ENCODE measurements around the gene YLPM1.

YLPM1 gene

DNA sequence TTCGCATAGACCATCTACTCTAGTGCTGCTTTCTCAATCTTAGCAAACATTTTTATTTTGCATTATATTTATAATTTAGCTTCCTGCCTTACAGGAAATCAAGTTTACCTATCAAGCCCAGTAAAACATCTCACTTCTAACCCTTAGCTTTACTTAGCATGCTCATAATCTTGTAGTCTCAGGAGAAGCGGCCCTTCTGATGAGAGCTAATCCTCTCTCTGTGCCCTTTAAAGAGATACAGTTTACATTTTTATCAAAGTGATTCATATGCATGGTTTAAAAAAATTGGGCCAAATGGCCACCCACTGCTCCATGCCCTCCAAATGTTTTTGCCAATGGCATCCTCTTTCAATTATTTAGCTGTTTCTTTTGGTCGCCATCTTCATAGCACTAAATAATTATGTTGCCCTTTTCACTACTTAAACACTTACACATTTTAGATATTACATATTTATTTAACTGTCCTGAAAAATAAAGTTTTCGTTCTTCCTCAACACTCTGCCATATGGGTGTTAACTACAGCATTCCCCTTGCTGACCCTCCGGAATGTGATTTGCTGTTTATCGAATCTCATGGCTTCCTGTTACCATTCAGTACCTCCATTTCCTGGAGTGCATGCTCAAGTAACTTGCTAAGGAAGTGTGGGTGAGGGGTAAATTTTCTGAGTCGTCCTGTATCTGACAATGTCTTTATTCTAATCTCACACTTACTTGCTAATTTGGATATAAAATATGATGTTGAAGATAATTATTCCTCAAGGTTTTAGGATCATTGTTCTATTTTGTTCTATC lies 29.3 kb downstream of the YLPM1 start:
- DNase-seq = no peak

- DNase-seq = no peak
Observed at GRCh38 chr14:74793506-74794155, 30.5 kb downstream of the YLPM1 start.

- DNase-seq = no peak
Observed at GRCh38 chr14:74794947-74795346, 31.8 kb downstream of the YLPM1 start.

DNA sequence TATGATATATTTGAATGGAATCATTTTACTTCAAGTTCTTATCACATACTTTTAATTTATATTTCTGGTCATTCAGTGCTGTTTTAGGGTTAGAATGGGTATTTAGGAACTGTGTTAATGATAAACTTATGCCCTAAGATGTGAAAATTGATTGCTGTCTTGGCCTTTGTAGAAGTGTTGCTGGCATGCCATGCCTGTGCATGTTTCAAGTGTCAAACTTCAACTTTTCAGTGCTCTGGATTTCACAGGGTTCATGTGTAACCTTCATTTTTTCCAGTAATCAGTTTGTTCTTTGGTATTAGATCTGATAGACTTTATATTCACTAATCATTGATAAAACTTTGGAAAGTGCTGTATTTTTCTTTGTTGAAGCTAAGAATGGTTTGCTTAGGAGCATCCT lies 36.6 kb downstream of the YLPM1 start:
- DNase-seq = no peak

GRCh38 chr14:74800780-74801179 lies 37.7 kb downstream of the YLPM1 start:
- DNase-seq = no peak

DNA sequence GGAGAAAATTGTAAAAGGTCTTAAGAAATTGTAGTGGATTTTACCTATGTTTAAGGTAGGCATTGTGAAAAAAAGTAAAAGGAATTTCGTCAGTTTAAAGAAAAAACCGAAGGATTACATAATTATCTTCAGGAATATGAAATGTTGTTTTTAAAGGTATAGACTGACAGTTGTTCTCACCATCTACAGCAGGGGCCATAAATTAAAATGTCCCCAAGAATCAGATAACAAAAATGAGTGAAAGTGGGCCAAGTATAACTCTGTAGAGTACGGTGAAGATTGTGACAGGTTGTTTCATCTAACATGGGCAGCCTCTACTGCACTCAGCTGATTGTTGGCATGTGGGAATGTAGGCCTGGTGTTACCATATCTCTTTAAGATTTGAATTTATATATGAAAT lies 38.3 kb downstream of the YLPM1 start:
- DNase-seq = no peak

GRCh38 chr14:74804219-74804825 lies 41.2 kb downstream of the YLPM1 start:
- DNase-seq = peak; percentile 46

GRCh38 chr14:74807853-74808545 lies 44.9 kb downstream of the YLPM1 start:
- DNase-seq = no peak

GRCh38 chr14:74816124-74816523 lies 53.0 kb downstream of the YLPM1 start:
- no peak for DNase-seq

GRCh38 chr14:74820288-74820687 lies 57.2 kb downstream of the YLPM1 start:
- no peak for DNase-seq

DNA sequence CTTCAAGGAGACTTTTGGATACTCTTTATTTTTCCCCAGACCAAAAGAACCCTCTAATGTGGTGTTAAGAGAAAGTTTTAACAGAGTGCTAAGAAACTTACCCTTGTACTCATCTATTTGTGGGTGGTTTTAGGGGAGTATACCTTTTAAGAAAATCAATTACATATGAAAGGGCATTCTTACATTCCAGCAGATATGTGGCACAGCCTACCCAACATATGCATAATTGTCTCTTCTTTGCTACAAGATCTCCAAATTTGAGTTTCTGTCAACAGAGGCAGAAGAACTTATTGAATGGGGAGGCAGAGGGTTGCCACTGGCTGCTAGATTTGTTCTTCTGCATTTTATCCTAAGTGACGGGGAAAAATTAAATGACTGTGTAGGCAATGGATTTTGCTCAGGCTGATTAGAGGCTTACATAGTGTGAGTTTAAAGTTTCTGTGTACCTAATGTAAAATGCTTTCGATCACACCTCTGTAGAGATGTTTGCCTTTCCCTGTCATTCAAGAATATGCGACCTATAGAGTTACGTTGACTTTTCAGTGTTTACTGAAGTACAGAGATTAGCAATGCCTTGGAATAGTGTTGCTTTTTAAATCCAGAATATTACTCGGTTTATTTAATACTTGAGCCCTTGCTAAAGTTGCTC lies 58.3 kb downstream of the YLPM1 start:
- no peak for DNase-seq

- DNase-seq = no peak
Observed at GRCh38 chr14:74824997-74825396, 61.9 kb downstream of the YLPM1 start.

DNA sequence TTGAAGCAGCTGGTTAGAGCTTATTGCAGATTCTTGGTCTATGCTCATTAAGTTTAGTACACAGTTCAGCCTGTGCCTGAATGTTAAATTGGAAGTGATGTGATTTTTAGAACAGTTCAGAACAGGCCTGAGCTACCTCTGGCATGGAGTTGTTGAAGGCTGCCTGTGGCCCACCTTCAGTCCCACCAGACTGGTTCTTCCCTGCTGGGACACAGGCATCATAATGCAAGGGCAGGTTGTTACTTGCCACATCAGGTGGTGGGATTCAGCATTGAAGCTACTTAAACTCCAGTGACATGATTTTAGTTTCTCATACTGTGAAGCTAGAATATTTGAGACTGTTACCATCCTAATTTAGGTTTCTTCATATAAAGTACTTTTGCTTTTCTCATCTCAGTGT lies 63.5 kb downstream of the YLPM1 start:
- no peak for DNase-seq

- no peak for DNase-seq
Observed at GRCh38 chr14:74829251-74829650, 66.1 kb downstream of the YLPM1 start.

DNA sequence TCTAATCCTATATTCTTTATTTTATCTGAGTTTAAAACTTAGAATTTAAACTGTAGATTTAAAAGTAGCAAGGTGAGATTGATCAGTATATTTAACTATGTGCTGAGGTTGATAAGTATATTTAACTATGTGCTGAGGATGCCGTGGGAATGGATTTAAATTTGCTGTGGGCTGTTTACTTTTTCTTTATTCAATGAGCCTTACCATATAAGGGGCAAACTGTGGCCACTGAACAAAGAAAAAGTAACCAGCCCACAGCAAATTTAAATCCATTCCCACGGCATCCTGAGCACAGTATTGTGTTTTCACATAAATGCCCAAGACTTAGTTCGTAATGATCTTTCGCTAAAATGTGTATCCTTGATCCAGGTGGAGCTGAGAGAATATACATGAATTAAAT lies 69.7 kb downstream of the YLPM1 start:
- DNase-seq = no peak

- DNase-seq = no peak
Observed at GRCh38 chr14:74834692-74835392, 71.7 kb downstream of the YLPM1 start.

- DNase-seq = no peak
Observed at GRCh38 chr14:74835645-74836250, 72.6 kb downstream of the YLPM1 start.

DNA sequence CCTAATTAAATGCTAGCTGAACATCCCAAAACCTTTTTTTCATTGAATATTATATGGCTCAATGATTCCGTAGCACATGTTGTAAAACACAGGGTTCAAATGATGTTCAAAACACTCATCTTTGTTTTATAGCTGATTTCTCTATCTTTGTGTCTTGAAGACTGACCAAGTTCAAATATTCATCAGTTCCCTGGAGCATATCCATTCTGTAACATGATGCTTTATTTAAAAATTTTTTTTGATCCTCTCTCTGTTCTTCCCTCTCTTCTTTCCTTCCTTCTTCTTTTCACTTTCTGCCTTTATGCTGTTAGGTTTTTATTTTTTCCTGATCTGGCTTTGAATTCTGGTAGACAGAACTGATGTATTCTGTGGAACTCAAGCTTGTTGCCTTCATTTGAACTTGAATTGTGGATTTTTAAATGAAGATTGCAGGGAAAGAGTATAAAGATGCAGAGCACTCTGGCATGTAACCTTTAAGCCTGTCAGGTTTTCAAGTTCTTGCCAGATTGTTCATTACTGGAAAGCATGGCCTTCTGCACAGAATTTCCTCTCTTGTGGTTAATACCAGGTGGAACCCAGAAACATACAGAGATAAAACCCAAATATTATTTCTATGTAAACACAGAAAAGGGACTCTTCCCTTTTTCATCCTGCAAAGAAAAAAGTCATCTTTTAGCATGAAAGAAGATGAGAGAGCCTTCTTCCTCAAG lies 73.3 kb downstream of the YLPM1 start:
- no peak for DNase-seq

GRCh38 chr14:74838166-74838565 lies 75.0 kb downstream of the YLPM1 start:
- no peak for DNase-seq

GRCh38 chr14:74840603-74841030 lies 77.5 kb downstream of the YLPM1 start:
- no peak for DNase-seq
